ENCODE data around the gene CEP135.
"Not testable (repeated sequence)": the region's sequence is repeated elsewhere in the genome, so short reads cannot be mapped to it uniquely, and the experiment has no call there.

The CEP135 gene, protein sequence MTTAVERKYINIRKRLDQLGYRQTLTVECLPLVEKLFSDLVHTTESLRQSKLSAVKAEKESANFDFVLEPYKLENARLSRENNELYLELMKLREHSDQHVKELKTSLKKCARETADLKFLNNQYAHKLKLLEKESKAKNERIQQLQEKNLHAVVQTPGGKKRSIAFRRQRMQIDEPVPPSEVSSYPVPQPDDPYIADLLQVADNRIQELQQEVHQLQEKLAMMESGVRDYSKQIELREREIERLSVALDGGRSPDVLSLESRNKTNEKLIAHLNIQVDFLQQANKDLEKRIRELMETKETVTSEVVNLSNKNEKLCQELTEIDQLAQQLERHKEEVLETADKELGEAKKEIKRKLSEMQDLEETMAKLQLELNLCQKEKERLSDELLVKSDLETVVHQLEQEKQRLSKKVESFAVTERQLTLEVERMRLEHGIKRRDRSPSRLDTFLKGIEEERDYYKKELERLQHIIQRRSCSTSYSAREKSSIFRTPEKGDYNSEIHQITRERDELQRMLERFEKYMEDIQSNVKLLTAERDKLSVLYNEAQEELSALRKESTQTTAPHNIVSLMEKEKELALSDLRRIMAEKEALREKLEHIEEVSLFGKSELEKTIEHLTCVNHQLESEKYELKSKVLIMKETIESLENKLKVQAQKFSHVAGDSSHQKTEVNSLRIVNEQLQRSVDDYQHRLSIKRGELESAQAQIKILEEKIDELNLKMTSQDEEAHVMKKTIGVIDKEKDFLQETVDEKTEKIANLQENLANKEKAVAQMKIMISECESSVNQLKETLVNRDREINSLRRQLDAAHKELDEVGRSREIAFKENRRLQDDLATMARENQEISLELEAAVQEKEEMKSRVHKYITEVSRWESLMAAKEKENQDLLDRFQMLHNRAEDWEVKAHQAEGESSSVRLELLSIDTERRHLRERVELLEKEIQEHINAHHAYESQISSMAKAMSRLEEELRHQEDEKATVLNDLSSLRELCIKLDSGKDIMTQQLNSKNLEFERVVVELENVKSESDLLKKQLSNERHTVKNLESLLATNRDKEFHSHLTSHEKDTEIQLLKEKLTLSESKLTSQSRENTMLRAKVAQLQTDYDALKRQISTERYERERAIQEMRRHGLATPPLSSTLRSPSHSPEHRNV

DNA sequence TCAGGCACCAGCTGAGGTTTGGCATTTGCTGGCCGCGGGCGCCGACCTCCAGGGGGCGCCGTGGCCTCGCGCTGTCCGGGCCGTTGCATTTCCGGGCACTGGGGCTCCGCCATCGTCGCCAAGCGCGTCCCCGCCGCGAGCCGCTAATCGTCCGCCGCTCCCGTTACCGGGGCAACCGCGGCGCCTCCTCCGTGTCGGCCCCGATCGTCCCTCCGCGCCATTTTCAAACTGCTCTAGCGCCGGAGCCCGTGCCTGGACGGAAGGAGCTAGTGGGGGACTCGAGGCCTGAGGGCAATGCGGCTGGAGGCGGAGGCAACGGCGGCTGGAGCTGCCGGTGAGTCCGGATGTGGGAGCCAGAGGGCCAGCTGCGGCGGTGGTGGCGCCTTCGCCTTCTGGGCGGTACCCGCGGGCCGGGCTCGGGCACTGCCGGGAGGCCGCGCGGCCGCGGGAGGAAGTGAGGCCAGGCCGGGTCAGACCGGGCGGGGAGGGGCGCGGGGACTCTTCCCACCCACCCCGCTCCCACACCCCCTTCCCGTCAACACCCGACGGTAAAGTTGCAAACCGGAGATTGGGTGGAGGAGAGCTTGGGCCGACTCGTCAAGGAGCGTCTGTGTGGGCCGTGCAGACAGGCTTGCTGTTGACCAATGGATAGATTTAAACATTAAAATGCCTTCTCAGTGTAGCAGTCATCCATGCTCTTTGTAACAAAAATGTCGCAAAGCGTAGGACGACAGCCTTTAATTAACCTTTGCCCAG is at the start of gene CEP135:
Gene CEP135 (plus strand): TSS at position 220 of the 756 bp plus-strand sequence. CDS start 3,186 bp downstream, outside the sequence.
- DNase-seq (ENCODE audit: low spot score), result peak; percentile 96

DNA sequence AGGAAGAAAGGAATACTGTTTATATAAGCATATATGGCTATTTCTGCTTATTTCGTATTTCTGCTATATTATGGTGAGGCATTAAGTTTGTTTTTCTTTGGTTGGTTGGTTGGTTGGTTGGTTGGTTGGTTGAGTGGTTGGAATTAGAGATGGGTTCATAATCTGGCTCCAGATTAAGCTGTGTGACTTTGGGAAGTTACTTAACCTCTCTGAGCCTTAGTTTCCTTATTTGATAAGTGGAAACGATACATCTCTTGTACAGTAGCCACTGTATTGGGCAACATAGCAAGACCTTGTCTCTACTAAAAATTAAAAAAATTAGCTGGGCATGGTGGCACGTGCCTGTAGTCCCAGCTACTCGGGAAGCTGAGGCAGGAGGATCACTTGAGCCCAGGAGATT is 46.1 kb upstream of the CEP135 start:
- no peak for DNase-seq (ENCODE audit: low spot score)

DNA sequence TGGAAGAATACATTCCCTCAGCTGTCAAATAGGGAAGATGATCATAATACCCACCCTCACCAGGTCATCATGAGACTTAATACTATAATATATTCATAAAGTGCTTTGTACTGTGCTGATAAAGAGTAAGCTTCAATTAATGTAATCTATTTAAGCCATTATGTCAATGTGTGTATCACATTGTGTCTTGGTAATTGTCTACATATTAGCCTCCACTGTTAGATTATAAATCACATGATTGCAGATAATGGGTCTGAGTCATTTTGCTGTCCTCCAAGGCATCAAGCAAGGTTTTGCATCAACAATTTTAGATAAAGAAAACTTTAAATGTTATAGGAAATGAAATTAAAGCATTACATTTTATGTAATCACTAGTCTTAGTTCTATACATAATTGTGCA is 45.2 kb upstream of the CEP135 start:
- no peak for DNase-seq (ENCODE audit: low spot score)

DNA sequence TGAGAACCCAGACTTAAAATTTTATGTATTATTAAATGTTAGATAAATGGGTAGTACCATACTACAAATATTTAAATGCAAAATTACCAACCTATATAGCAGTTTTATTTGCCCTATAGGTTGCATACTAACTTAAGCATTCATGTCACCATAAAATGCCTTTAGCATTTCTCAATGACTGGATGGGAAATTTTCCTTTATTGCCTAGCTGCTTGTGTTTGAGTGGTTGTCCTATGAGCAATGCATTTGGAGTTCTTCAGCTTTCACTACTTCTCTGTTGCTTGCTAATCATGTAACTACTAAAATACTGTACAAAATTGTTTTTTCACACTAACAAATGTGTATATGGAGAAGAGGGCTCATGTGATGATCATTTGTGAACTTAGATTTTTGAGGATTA is 44.2 kb upstream of the CEP135 start:
- no peak for DNase-seq (ENCODE audit: low spot score)

DNA sequence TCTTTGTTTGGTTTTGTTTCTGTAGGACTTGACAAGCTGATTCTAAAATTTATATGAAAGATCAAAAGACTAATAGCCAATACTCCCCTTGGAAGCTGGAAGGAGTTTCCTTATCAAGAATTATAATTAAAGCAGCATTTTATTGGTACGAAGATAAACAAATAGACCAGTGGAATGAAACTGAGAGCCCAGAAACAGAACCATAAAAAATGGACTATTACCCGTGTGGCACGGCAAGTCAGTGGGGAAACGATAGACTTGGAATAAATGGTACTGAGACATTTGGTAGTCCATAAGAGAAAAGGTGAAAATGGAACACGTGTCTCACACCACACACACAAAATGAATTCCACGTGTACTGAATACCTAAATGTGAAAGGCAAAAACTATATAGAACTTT is 42.4 kb upstream of the CEP135 start:
- no peak for DNase-seq (ENCODE audit: low spot score)

DNA sequence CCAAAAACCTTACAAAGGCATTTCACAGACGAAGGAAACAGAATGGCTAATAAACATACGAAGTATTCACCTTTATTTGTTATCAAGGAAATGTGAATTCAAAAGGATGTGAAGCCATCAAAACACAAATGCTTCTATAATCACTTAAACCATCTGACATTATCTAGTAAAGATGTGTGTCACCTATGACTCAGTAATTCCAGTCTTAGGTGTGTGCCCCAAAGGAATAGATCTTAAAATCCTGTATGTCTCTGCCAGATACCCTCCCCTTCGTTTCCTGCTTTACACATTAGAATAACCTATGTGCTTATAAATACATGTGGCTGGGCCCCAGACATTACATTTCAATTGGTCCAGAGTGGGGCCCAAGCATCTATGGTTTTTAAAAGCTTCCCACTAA is 41.8 kb upstream of the CEP135 start:
- DNase-seq (ENCODE audit: low spot score), result no peak

DNA sequence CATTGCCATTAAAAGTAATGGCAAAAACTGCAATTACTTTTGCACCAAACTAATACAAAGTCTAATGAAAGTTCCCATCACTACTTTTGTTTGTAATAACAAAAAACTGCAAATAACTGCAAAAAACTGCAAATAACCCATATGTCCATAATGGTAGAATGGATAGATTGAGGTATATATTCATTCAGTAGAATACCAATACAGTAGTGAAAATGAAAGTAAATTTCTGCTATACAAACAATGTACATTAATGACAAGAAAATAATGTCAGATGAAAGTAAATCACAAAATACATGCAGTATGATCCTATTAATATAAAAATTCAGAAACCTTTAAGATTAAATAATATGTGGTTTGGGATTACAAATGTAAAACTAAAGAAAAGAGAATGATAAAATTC is 41.3 kb upstream of the CEP135 start:
- DNase-seq (ENCODE audit: low spot score), result no peak

DNA sequence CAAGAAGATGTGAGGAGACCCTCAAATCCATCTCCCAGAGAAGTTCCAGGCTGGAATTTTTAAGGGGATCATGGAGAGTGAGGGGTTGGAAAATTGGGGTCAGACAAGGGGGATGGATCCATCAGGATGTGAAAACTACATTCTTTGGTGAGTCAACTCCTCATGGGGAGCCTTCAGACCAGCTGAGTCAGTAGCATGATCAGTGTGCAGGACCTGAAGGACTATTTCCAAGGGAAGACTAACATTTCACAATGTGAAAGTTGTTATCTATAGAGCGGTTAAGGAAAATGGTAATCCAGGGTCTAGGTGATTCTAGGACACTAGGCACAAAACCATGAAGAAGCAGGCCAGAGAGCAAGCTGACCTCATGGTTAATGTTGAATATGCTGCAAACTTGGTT is 38.6 kb upstream of the CEP135 start:
- DNase-seq (ENCODE audit: low spot score), result no peak

DNA sequence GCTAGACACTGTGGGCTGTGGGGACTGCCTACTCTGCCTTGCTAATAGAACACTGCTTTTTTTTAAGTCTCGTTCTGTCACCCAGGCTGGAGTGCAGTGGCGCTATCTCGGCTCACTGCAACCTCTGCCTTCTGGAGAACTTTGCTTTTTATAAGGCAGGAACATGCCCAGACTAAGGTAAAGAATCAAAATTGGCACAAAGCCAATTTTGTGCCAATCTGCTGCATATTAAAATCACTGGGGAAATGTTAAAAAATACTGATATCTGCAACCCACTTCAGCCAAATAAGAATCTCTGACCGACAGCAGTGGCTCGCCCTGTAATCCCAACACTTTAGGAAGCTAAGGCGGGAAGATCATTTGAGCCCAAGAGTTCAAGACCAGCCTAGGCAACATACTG is 36.5 kb upstream of the CEP135 start:
- DNase-seq (ENCODE audit: low spot score), result peak; percentile 14

DNA sequence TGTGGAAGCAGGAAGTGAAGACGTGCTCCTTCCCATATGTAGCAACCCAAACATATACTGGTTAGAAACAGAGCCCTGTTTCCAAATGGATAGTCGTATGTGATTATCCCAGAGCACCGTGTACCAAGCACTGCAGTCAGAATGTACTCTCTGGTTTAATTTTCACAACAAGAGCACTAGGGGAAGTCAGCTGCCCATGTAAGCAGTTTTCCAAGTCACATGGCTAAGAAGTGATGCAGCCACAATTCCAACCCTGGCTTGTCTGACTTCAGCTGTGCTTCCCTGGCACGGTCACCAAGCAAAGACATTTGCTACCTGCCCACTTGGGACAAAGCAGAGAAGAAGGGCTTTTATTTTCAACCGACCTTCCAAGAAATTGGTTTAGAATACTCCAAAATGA is 28.2 kb upstream of the CEP135 start:
- DNase-seq (ENCODE audit: low spot score), result no peak

DNA sequence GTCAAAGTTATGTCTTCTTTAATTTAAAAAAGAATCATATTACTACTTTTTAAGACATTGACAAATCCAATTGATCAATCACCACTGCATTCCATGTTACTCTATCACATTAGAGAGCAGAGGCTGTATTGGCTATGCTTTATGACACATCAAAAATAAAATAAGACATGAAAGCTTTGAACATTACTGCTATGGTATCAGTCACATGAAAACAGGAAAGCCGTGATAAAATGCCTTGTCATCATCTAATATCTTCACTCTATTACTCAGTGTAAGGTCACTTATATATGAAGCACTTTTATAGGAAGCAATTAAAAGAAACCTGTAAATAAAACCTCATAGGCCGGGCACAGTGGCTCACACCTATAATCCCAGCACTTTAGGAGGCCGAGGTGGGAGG is 27.7 kb upstream of the CEP135 start:
- DNase-seq (ENCODE audit: low spot score), result no peak

DNA sequence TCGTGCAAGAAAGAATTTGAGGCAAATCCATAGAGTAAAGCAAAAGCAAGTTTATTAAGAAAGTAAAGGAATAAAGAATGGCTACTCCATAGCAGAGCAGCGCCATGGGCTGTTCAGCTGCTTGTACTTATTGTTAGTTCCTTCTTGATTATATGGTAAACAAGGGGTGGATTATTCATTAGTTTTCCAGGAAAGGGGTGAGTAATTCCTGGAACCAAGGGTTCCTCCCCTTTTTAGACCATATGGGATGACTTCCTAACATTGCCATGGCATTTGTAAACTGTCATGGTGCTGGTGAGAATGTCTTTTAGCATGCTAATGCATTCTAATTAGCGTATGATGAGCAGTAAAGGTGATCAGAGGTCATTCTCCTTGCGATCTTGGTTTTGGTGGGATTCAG is 23.5 kb upstream of the CEP135 start:
- no peak for DNase-seq (ENCODE audit: low spot score)

DNA sequence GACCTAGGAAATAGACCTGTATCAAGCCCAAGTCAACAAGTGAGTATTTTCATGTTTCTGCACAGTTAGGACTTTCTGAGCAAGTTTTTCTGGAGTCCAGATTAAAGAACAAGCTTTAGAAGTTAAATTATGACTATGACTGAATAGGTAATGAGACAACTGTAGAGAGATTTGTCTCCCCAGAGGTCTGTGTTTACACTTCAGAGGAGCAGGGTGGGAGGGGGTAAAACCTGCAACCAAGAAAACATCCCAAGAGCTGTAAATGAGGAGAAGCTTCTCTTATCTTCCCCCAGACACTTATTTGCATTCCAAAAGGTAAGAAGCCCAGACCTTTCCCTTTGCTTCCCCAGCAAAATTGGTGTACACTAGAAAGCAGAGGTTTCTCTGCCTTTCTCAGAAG is 22.1 kb upstream of the CEP135 start:
- no peak for DNase-seq (ENCODE audit: low spot score)

DNA sequence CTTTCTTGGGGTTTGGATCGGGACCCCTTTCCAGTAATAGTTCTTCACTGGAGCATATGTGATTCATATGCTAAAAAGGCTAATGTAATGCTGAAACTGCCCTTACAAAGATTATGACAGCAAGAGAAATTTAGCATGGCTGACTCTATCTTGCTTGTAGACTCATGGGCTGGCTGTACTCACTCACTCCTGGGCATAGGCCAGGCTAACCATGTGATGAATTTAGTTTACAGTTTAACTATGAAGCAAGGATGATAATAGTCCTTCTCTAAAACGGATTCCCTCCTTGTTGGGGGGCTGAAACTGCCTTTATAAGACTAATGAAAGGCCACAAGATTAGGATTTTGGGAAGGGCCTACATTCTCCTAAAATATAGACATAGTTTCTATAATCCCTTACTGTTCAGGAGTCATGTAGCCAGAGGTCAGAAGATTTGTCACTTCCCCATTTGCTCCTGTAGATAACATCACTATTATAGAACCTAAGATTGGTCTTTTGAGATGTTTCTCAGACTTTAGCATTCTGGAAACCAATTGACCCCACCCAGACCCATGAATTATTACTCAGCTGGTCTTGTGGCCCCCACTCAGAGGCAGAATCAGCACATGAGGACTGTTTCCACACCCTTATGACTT is 20.8 kb upstream of the CEP135 start:
- no peak for DNase-seq (ENCODE audit: low spot score)

DNA sequence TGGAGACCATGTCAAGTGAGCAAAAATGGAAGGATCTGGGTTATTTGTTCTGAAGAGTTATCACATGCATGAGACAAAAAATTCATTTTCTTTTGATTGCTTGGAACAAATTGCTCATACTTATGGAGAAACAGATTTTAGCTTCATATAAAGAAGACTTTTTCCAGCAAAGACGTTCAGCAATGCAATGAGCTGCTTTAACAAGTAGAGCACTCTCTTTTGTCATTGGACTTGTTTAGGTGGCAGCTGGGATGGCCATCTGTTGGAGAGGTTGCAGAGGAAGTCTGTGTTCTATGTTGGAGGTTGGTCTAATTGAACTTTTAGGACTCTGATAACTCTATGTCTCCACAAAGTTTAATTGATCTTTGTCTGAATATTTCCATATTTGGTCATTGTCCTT is 19.9 kb upstream of the CEP135 start:
- DNase-seq (ENCODE audit: low spot score), result no peak

DNA sequence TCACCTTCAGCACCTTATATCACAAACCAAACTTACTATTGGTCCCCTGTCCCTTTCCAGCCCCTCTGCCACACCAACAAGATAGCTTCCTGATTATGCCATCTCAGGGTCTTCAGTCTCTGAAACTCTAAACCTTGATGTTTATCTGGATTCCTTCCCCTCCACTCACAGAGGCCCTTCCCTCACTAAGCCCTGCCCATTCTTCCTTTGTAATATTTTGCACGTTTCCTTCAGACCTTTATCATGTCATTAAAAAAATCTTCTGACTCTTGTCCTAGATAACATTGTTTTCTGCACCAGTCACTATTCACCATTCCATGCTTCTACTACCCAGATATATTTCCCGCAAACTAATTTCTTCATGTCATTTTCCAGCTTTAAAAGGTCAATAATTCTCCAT is 17.7 kb upstream of the CEP135 start:
- DNase-seq (ENCODE audit: low spot score), result no peak

DNA sequence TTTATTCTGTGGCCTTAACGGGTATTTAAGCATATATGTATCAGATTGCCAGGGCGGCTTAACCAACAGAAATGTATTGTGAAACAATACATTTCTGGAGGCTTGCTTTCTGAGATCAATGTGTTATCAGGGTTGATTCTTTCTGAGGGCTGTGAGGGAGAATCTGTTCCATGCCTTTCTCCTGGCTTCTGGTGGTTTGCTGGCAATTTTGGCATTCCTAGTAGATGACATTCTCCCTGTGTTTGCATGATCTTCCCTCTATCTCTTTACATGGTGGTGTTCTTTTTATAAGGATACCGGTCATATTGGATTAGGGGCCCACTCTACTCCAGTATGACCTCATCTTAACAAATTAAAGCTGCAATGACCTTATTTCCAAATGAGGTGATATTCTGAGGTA is 16.9 kb upstream of the CEP135 start:
- DNase-seq (ENCODE audit: low spot score), result no peak

DNA sequence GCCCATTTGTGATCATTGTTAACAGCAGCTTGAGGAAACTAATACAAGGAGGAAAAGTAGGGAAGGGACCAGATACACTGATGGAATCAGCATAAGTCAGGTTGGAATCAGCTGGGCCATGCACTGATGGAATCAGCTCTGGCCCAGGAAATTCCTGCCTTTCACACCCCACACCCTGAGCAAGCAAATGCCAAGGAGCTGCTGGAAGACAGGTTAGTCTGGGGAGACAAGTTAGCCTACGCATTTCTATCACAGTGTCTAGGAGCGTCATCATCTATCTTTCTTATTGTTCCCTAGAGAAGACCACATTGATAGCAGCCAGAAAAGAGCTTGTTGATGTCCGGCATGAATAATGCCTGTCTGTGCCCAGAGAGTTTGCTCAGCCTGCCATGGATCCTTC is 16.2 kb upstream of the CEP135 start:
- DNase-seq (ENCODE audit: low spot score), result no peak

DNA sequence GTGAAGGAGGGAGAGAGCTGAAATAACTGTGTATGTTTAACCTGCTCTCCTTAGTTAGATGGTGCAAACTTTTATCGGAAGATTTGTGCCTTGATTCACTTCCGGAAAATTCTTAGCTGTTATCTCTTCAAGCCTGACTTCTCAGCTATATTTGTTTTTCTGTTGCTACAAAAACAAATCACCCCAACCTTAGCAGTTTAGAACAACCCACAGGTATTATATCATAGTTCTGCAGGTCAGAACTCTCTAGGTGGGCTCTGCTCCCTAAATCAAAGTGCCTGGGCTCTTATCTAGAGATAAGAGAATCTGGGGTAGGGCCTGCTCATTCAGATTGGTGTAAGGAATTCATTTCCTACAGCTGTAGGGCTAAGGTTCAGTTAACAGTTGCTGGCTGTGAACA is 15.1 kb upstream of the CEP135 start:
- no peak for DNase-seq (ENCODE audit: low spot score)

DNA sequence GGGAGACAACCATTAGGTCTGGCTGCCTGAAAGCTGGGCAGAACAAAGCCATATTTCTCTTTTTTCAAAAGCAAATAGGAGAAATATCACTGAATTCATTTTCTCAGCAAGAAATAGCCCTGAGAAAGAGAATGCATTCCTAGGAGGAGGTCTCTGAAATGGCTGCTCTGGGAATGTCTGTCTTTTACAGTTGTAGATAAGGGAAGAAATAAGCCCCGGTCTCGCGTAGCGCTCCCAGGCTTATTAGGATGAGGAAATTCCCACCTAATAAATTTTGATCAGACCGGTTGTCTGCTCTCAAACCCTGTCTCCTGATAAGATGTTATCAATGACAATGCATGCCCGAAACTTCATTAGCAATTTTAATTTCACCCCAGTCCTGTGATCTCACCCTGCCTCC is 12.8 kb upstream of the CEP135 start:
- DNase-seq (ENCODE audit: low spot score), result not testable (repeated sequence)

DNA sequence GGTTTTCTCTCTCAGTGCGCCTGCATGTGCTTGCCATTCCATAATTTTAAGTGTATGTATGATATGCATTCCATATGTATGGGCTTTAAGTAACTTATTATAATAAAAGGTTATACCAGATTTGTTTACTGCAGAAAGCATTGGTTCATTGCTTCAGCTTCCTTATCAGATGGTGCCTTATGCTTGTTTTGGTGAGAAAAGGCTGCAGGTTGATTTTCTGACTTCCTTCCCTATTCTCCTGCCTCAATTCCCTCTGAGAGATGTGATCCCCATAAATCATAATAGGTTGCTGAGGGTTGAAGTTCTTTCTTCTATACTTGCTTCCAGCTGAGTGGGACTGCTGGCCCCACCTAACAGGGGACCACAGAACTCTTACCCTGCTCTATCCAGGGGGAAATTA is 10.3 kb upstream of the CEP135 start:
- no peak for DNase-seq (ENCODE audit: low spot score)

DNA sequence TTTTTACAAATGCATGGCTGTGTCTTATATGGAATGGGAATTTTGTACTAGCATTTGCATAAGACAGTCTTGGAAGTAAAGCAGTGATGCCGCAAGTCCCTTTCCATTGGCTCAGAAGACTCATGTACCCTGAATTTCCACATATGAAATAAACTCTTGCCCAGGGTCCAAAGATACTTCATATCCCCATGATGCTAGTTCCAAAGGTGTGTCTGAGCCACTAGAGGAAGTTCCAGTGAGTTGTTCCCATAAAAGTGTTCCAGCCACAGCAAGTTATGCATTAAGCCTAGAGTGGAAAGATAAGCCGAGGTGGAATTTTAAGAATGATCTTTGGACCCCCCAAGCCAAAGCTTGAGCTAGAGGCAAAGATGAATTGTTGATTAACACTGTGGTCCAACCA is 9.3 kb upstream of the CEP135 start:
- no peak for DNase-seq (ENCODE audit: low spot score)
